K562 (cell line): ENCODE data around the gene GOLPH3. TPM values are rescaled to one million over a fixed set of nuclear protein-coding genes. Genes with fewer than 3 reads are reported as not detected.
A peak's percentile ranks its signal among the peaks of the same experiment; 100 is the strongest.

ENCODE experiments used
- BCOR ChIP-seq: fragments of 450-650 bp; IDR thresholded peaks from 2 replicates; pipeline ENCODE4 v1.6.1; 2016
- ESRRA ChIP-seq: fragments of 450-650 bp; IDR thresholded peaks from 2 replicates; pipeline ENCODE4 v1.6.1; 2014; ENCODE audit warnings: low read depth, mild to moderate bottlenecking, moderate library complexity, borderline replicate concordance
- FIP1L1 ChIP-seq: fragments of 200-400 bp; formaldehyde crosslinking; IDR thresholded peaks from 2 replicates; pipeline ENCODE4 v1.6.1; 2018; ENCODE audit warnings: mild to moderate bottlenecking, low read depth, low read length; ENCODE audit not compliant: poor library complexity, severe bottlenecking
- IRF2 ChIP-seq: sonication (generic); formaldehyde crosslinking; IDR thresholded peaks from 2 replicates; pipeline ENCODE4 v1.8.1; 2022; ENCODE audit warnings: mild to moderate bottlenecking, missing genetic modification reagents
- KDM5B ChIP-seq: fragments of 200-600 bp; sonication (generic); IDR thresholded peaks from 2 replicates; pipeline ENCODE4 v1.6.1; 2012; ENCODE audit warnings: low read depth, mild to moderate bottlenecking, moderate library complexity, low read length, control low read depth, inconsistent platforms; ENCODE audit not compliant: insufficient replicate concordance
- MECOM ChIP-seq: fragments of 250-450 bp; sonication (Bioruptor Pico); IDR thresholded peaks from 2 replicates; pipeline ENCODE4 v1.8.0; 2022; ENCODE audit warnings: inconsistent platforms
- PHF8 ChIP-seq: fragments of 200-600 bp; sonication (generic); IDR thresholded peaks from 2 replicates; pipeline ENCODE4 v1.6.1; 2012; ENCODE audit warnings: mixed run types, mild to moderate bottlenecking, inconsistent platforms, low read length, moderate library complexity, borderline replicate concordance
- RAD51 ChIP-seq: fragments of 450-650 bp; IDR thresholded peaks from 2 replicates; pipeline ENCODE4 v1.7.1; 2016; ENCODE audit warnings: low read depth, mild to moderate bottlenecking, borderline replicate concordance
- SUPT5H ChIP-seq: fragments of 450-650 bp; IDR thresholded peaks from 2 replicates; pipeline ENCODE4 v1.6.1; 2016
- ZNF121 ChIP-seq: sonication (generic); formaldehyde crosslinking; conservative IDR thresholded peaks from 2 replicates; pipeline ENCODE4 v1.8.0; 2022; ENCODE audit warnings: missing genetic modification reagents
- ZNF253 ChIP-seq: fragments of 250-450 bp; sonication (Bioruptor Pico); conservative IDR thresholded peaks from 2 replicates; pipeline ENCODE4 v1.6.1; 2021; ENCODE audit warnings: mild to moderate bottlenecking
- ZNF316 ChIP-seq: fragments of 450-650 bp; IDR thresholded peaks from 2 replicates; pipeline ENCODE4 v1.6.1; 2016
- polyA plus RNA-seq, 8 experiments: library from polyadenylated mRNA; depleted of rRNA in 4 of 8; stranded (reverse) in 5 of 8; unstranded in 3 of 8; fragments of >200 nt; fragmentation: Nextera tagmentation in 2 of 8; fragmentation: Illumina TruSeq in 1 of 8; extraction: Ambion mirVana in 2 of 8; extraction: Trizol in 1 of 8; gene quantifications; 2 replicates each; pipeline versions ENCODE4 v1.2.1 to v1.2.3, GENCODE V29; 2011 to 2014; ENCODE audit warnings: inconsistent platforms in 1 of 8, missing spikeins in 1 of 8
- total RNA-seq, 7 experiments: library from RNA; depleted of rRNA in 6 of 7; stranded (reverse); fragments of >200 nt in 6 of 7; fragmentation: Illumina TruSeq in 2 of 7; extraction: Trizol in 2 of 7; gene quantifications; 2 replicates each; pipeline versions ENCODE4 v1.2.1 to v1.2.3, GENCODE V29; 2011 to 2021; ENCODE audit warnings: low replicate concordance in 1 of 7
- TF ChIP-seq, protein P1 (sequence below): fragments of 250-450 bp; sonication (Bioruptor Pico); IDR thresholded peaks from 2 replicates; pipeline ENCODE4 v1.4.0; 2020
- TF ChIP-seq, protein P2 (sequence below): sonication (generic); formaldehyde crosslinking; IDR thresholded peaks from 2 replicates; pipeline ENCODE4 v1.5.0; 2020; ENCODE audit warnings: missing genetic modification reagents
- TF ChIP-seq, protein P3 (sequence below): fragments of 250-450 bp; sonication (Bioruptor Pico); IDR thresholded peaks from 2 replicates; pipeline ENCODE4 v1.4.0; 2020; ENCODE audit warnings: mild to moderate bottlenecking, moderate library complexity, borderline replicate concordance
- TF ChIP-seq, protein P4 (sequence below): fragments of 450-650 bp; IDR thresholded peaks from 2 replicates; pipeline ENCODE4 v1.6.1; 2017; ENCODE audit warnings: mild to moderate bottlenecking, moderate library complexity
- TF ChIP-seq, protein P5 (sequence below): sonication (generic); formaldehyde crosslinking; IDR thresholded peaks from 2 replicates; pipeline ENCODE4 v1.9.0; 2022; ENCODE audit warnings: mild to moderate bottlenecking, missing genetic modification reagents

GOLPH3 gene
- total and polyA plus RNA-seq, 9 of the 15 experiments (the other 6 are each of a cell fraction or from before 2014, with no cell fraction given) = 18.8 to 94.6 (median 55.1) TPM

DNA sequence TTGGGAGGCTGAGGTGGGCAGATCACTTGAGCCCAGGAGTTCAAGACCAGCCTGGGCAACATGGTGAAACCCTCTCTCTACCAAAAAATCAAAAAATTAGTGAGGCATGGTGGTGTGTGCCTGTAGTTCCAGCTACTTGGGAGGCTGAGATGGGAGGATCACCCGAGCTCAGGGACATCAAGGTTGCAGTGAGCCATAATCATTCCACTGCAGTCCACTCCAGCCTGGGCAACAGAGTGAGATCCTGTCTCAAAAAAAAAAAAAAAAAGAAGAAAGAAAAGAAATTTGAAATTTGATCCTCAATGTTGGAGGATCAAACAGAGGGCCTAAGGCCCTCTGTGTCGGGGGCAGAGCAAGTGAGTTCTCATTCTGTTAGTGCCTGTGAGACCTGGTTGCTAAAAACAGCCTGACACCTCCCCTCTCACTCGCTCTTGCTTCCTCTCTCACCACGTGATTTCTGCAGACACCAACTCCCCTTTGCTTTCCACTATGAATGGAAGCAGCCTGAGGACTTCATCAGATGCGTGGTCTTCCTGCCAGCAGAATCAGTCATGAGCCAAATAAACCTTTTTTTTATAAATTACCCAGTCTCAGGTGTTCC lies 8.4 kb upstream of the GOLPH3 start (continued):
- TF ChIP-seq, protein P1, sequence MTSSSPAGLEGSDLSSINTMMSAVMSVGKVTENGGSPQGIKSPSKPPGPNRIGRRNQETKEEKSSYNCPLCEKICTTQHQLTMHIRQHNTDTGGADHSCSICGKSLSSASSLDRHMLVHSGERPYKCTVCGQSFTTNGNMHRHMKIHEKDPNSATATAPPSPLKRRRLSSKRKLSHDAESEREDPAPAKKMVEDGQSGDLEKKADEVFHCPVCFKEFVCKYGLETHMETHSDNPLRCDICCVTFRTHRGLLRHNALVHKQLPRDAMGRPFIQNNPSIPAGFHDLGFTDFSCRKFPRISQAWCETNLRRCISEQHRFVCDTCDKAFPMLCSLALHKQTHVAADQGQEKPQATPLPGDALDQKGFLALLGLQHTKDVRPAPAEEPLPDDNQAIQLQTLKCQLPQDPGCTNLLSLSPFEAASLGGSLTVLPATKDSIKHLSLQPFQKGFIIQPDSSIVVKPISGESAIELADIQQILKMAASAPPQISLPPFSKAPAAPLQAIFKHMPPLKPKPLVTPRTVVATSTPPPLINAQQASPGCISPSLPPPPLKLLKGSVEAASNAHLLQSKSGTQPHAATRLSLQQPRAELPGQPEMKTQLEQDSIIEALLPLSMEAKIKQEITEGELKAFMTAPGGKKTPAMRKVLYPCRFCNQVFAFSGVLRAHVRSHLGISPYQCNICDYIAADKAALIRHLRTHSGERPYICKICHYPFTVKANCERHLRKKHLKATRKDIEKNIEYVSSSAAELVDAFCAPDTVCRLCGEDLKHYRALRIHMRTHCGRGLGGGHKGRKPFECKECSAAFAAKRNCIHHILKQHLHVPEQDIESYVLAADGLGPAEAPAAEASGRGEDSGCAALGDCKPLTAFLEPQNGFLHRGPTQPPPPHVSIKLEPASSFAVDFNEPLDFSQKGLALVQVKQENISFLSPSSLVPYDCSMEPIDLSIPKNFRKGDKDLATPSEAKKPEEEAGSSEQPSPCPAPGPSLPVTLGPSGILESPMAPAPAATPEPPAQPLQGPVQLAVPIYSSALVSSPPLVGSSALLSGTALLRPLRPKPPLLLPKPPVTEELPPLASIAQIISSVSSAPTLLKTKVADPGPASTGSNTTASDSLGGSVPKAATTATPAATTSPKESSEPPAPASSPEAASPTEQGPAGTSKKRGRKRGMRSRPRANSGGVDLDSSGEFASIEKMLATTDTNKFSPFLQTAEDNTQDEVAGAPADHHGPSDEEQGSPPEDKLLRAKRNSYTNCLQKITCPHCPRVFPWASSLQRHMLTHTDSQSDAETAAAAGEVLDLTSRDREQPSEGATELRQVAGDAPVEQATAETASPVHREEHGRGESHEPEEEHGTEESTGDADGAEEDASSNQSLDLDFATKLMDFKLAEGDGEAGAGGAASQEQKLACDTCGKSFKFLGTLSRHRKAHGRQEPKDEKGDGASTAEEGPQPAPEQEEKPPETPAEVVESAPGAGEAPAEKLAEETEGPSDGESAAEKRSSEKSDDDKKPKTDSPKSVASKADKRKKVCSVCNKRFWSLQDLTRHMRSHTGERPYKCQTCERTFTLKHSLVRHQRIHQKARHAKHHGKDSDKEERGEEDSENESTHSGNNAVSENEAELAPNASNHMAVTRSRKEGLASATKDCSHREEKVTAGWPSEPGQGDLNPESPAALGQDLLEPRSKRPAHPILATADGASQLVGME (CRISPR knock-in tag) = no peak
- TF ChIP-seq FIP1L1 (no peak), RAD51 (0 out of 2 replicates have a peak, but pooled peaks have one; percentile 10), ZNF316 (peak; percentile 13; the same call in 1 of the 2 replicates), SUPT5H (no peak), ESRRA (no peak), BCOR (peak; percentile 19; the same call in 1 of the 2 replicates), PHF8 (no peak), MECOM (no peak), IRF2 (no peak), KDM5B (no peak), ZNF121 (CRISPR knock-in tag) (peak; percentile 89), ZNF253 (CRISPR knock-in tag) (no peak)
- TF ChIP-seq, protein P2, sequence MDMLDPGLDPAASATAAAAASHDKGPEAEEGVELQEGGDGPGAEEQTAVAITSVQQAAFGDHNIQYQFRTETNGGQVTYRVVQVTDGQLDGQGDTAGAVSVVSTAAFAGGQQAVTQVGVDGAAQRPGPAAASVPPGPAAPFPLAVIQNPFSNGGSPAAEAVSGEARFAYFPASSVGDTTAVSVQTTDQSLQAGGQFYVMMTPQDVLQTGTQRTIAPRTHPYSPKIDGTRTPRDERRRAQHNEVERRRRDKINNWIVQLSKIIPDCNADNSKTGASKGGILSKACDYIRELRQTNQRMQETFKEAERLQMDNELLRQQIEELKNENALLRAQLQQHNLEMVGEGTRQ (CRISPR knock-in tag) = peak; percentile 49
- TF ChIP-seq, protein P3, sequence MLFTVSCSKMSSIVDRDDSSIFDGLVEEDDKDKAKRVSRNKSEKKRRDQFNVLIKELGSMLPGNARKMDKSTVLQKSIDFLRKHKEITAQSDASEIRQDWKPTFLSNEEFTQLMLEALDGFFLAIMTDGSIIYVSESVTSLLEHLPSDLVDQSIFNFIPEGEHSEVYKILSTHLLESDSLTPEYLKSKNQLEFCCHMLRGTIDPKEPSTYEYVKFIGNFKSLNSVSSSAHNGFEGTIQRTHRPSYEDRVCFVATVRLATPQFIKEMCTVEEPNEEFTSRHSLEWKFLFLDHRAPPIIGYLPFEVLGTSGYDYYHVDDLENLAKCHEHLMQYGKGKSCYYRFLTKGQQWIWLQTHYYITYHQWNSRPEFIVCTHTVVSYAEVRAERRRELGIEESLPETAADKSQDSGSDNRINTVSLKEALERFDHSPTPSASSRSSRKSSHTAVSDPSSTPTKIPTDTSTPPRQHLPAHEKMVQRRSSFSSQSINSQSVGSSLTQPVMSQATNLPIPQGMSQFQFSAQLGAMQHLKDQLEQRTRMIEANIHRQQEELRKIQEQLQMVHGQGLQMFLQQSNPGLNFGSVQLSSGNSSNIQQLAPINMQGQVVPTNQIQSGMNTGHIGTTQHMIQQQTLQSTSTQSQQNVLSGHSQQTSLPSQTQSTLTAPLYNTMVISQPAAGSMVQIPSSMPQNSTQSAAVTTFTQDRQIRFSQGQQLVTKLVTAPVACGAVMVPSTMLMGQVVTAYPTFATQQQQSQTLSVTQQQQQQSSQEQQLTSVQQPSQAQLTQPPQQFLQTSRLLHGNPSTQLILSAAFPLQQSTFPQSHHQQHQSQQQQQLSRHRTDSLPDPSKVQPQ = no peak
- TF ChIP-seq, protein P4, sequence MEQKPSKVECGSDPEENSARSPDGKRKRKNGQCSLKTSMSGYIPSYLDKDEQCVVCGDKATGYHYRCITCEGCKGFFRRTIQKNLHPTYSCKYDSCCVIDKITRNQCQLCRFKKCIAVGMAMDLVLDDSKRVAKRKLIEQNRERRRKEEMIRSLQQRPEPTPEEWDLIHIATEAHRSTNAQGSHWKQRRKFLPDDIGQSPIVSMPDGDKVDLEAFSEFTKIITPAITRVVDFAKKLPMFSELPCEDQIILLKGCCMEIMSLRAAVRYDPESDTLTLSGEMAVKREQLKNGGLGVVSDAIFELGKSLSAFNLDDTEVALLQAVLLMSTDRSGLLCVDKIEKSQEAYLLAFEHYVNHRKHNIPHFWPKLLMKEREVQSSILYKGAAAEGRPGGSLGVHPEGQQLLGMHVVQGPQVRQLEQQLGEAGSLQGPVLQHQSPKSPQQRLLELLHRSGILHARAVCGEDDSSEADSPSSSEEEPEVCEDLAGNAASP = no peak
- TF ChIP-seq, protein P5, sequence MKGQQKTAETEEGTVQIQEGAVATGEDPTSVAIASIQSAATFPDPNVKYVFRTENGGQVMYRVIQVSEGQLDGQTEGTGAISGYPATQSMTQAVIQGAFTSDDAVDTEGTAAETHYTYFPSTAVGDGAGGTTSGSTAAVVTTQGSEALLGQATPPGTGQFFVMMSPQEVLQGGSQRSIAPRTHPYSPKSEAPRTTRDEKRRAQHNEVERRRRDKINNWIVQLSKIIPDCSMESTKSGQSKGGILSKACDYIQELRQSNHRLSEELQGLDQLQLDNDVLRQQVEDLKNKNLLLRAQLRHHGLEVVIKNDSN (CRISPR knock-in tag) = 0 out of 2 replicates have a peak, but pooled peaks have one; percentile 15
